Tibial nerve (tissue), 4 donors: ENCODE measurements around the gene ZBED4. TPM values are rescaled to one million over a fixed set of nuclear protein-coding genes. Genes with fewer than 3 reads are reported as not detected.

Source experiments
- DNase-seq, 2 donors: peaks; one replicate each; pipeline ENCODE4 v3.0.0-alpha.2; 2019; ENCODE audit warnings: low spot score in 2 of 2
- H3K27ac ChIP-seq, 4 donors: fragments of 200-600 bp; sonication (generic) in 3 of 4; one replicate each; pipeline ENCODE4 v1.5.1; 2017 to 2019; ENCODE audit warnings: mild to moderate bottlenecking in 1 of 4
- H3K27me3 ChIP-seq, 2 donors: fragments of 200-600 bp; sonication (generic) in 1 of 2; one replicate each; pipeline versions ENCODE4 v1.5.1 to v1.6.0; 2017 to 2019
- H3K36me3 ChIP-seq, 3 donors: fragments of 200-600 bp; sonication (generic); one replicate each; pipeline ENCODE4 v1.5.1; 2018 to 2019
- H3K4me1 ChIP-seq, 4 donors: fragments of 200-600 bp; sonication (generic) in 3 of 4; one replicate each; pipeline ENCODE4 v1.5.1; 2017 to 2019
- H3K4me3 ChIP-seq, 4 donors: fragments of 200-600 bp; sonication (generic) in 3 of 4; one replicate each; pipeline ENCODE4 v1.5.1; 2017 to 2019; ENCODE audit warnings: mild to moderate bottlenecking in 1 of 4, moderate library complexity in 1 of 4
- H3K9me3 ChIP-seq, 4 donors: fragments of 200-600 bp; sonication (generic) in 3 of 4; one replicate each; pipeline ENCODE4 v1.5.1; 2017 to 2019
- CTCF ChIP-seq, 5 experiments: fragments of 200-600 bp in 3 of 5; fragments of 450-650 bp in 2 of 5; sonication (generic) in 3 of 5; IDR thresholded peaks; one replicate each; pipeline ENCODE4 v1.5.1; 2016 to 2019; ENCODE audit warnings: antibody characterized with exemption in 5 of 5, mild to moderate bottlenecking in 3 of 5, moderate library complexity in 2 of 5
- EP300 ChIP-seq, 2 donors: sonication (generic); formaldehyde crosslinking; IDR thresholded peaks; one replicate each; pipeline ENCODE4 v1.6.1; 2017; ENCODE audit warnings: antibody characterized with exemption in 2 of 2, mild to moderate bottlenecking in 1 of 2
- POLR2A ChIP-seq, 2 donors: fragments of 450-650 bp; IDR thresholded peaks; one replicate each; pipeline ENCODE4 v1.6.1; 2017; ENCODE audit warnings: antibody characterized with exemption in 2 of 2, mild to moderate bottlenecking in 2 of 2, moderate library complexity in 2 of 2
- WGBS, 2 donors: methylation state at CpG; one replicate each; pipeline ENCODE4 v1.1.5; 2018; 5-methylcytosine and 5-hydroxymethylcytosine counted together
- total RNA-seq, 4 donors: library from RNA; depleted of rRNA; stranded (reverse); fragments of >200 nt; gene quantifications; one replicate each; pipeline ENCODE4 v1.1.0, GENCODE V29; 2016

Gene ZBED4
- total RNA-seq, 4 donors from 2014 or later, result 5.9 to 12.3 (median 7.3) TPM

- H3K27ac ChIP-seq, result no peak overlapping the region
- WGBS, 2 donors, result 95 to 97% methylated on average over 4 of the region's 4 CpGs
- DNase-seq, result no peak
- TF ChIP-seq EP300 (IDR thresholded peaks at IDR 0.05) (no peak), CTCF (IDR thresholded peaks at IDR 0.05) (no peak), POLR2A (IDR thresholded peaks at IDR 0.05) (no peak)
- no peak overlapping the region for H3K4me3 ChIP-seq
- peaks cover 0 to 78% (median 4%) of the 10 kb centered on the region in 3 donors for H3K36me3 ChIP-seq
- H3K27me3 ChIP-seq, result no peaks in the 10 kb centered on the region
- no peaks in the 10 kb centered on the region for H3K4me1 ChIP-seq
- peaks cover 0 to 18% (median 3%) of the 10 kb centered on the region in 4 donors for H3K9me3 ChIP-seq
Observed at GRCh38 chr22:49883294-49883640, 29.6 kb downstream of the ZBED4 start.

GRCh38 chr22:49884075-49884474 lies 30.4 kb downstream of the ZBED4 start:
- no peak for DNase-seq
- no peaks in the 10 kb centered on the region for H3K27me3 ChIP-seq
- H3K4me1 ChIP-seq, result no peaks in the 10 kb centered on the region
- 96 to 97% methylated on average over 20 of the region's 20 CpGs for WGBS, 2 donors
- H3K4me3 ChIP-seq, result no peak overlapping the region
- H3K27ac ChIP-seq, result no peak overlapping the region
- peaks cover 0 to 17% (median 3%) of the 10 kb centered on the region in 4 donors for H3K9me3 ChIP-seq
- H3K36me3 ChIP-seq, result peaks cover 0 to 78% (median 4%) of the 10 kb centered on the region in 3 donors
- TF ChIP-seq EP300 (IDR thresholded peaks at IDR 0.05) (no peak), CTCF (IDR thresholded peaks at IDR 0.05) (no peak), POLR2A (IDR thresholded peaks at IDR 0.05) (no peak)

GRCh38 chr22:49884503-49885260 lies 31.0 kb downstream of the ZBED4 start:
- no peak for DNase-seq
- peaks cover 0 to 81% (median 4%) of the 10 kb centered on the region in 3 donors for H3K36me3 ChIP-seq
- H3K27ac ChIP-seq, result no peak overlapping the region
- 93 to 95% methylated on average over 28 to 31 of the region's 31 CpGs for WGBS, 2 donors
- peaks cover 0 to 19% (median 3%) of the 10 kb centered on the region in 4 donors for H3K9me3 ChIP-seq
- no peaks in the 10 kb centered on the region for H3K4me1 ChIP-seq
- no peak overlapping the region for H3K4me3 ChIP-seq
- TF ChIP-seq EP300 (IDR thresholded peaks at IDR 0.05), result no peak
- TF ChIP-seq POLR2A (IDR thresholded peaks at IDR 0.05), result no peak
- TF ChIP-seq CTCF (IDR thresholded peaks at IDR 0.05), result no peak
- H3K27me3 ChIP-seq, result no peaks in the 10 kb centered on the region

- 96 to 97% methylated on average over 17 of the region's 17 CpGs for WGBS, 2 donors
Observed at GRCh38 chr22:49885281-49885680, 31.6 kb downstream of the ZBED4 start.

More at GRCh38 chr22:49885281-49885680, 31.6 kb downstream of the ZBED4 start:
- no peaks in the 10 kb centered on the region for H3K4me1 ChIP-seq
- peaks cover 0 to 17% (median 2%) of the 10 kb centered on the region in 4 donors for H3K9me3 ChIP-seq
- no peak overlapping the region for H3K27ac ChIP-seq
- DNase-seq, result no peak
- H3K36me3 ChIP-seq, result peaks cover 0 to 83% (median 4%) of the 10 kb centered on the region in 3 donors
- no peak overlapping the region for H3K4me3 ChIP-seq
- no peak for TF ChIP-seq POLR2A (IDR thresholded peaks at IDR 0.05)
- TF ChIP-seq CTCF (IDR thresholded peaks at IDR 0.05), result no peak
- TF ChIP-seq EP300 (IDR thresholded peaks at IDR 0.05), result no peak
- H3K27me3 ChIP-seq, result no peaks in the 10 kb centered on the region
